Activated CD8-positive, alpha-beta memory T cell treated with anti-CD3 and anti-CD28 coated beads for 36 hours (primary cell): ENCODE results near the gene CARD6. TPM values are rescaled to one million over a fixed set of nuclear protein-coding genes. Genes with fewer than 3 reads are reported as not detected.
"Not testable (repeated sequence)": the region's sequence is repeated elsewhere in the genome, so short reads cannot be mapped to it uniquely, and the experiment has no call there.

Source experiments
- CTCF ChIA-PET: fragments of 350-600 bp; sonication (Branson Sonifier 250); formaldehyde crosslinking; loops from one replicate; lab custom pipeline; 2021; ENCODE audit warnings: antibody characterized with exemption; lab: Charles Lee
- POLR2A ChIA-PET: fragments of 350-600 bp; sonication (Branson Sonifier 250); formaldehyde crosslinking; loops from one replicate; lab custom pipeline; 2021; ENCODE audit warnings: antibody characterized with exemption; lab: Charles Lee
- total RNA-seq, 2 experiments: library from RNA; stranded (reverse); gene quantifications; one replicate each; pipeline ENCODE4 v1.2.3, GENCODE V29; 2021

The CARD6 gene
- total RNA-seq: 1 to 10 TPM; 1.6 to 2.0 TPM

DNA sequence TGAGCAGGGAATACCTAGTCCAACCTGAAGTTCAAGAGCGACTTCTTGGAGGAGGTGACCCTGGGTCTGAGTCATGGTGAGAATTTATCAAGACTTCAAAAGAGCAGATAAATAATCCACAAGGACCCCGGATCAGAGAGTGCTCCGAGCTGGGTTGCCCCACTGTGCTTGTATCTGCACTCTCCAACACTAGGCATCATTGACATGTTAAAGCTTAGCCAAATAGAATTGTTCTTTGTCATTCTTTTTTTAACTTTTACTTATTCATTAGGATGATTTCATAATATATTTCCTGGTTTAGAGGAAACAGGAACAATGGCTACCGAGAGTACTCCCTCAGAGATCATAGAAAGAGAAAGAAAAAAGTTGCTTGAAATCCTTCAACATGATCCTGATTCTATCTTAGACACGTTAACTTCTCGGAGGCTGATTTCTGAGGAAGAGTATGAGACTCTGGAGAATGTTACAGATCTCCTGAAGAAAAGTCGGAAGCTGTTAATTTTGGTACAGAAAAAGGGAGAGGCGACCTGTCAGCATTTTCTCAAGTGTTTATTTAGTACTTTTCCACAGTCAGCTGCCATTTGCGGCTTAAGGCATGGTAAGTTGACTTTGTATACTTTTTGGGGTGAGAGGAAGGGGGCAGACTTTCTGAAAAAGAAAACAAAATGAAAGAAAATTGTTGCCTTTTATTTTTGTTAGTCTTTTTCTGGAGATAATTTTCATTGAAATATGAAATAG lies at the start of gene CARD6:
TSS of gene CARD6 (plus strand) at position 300 of the 738 bp plus-strand sequence. CDS start at position 316, 16 bp downstream.
- CTCF ChIA-PET: interaction anchor here (0.6 kb wide), 1 partner anchor 42 kb away, joined by 4 read pairs; no protein-coding TSS in a partner anchor
- POLR2A ChIA-PET: no interaction called here

- ChIA-PET POLR2A (no interaction called here), CTCF (no interaction called here)
These were observed 49.4 kb upstream of the CARD6 start for GRCh38 chr5:40791715-40792139.

DNA sequence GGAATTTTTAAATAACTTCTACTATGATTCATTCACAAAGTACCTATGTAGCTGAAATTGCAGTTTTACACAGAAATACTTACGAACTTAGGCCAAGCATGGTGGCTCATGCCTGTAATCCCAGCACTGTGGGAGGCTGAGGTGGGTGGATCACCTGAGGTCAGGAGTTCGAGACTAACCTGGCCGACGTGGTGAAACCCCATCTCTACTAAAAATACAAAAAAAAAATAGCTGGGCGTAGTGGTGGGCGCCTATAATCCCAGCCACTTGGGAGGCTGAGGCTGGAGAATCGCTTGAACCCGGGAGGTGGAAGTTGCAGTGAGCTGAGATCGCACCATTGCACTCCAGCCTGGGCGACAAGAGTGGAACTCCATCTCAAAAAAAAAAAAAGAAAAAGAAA lies 48.5 kb upstream of the CARD6 start:
- CTCF ChIA-PET, POLR2A ChIA-PET: not testable (repeated sequence)

DNA sequence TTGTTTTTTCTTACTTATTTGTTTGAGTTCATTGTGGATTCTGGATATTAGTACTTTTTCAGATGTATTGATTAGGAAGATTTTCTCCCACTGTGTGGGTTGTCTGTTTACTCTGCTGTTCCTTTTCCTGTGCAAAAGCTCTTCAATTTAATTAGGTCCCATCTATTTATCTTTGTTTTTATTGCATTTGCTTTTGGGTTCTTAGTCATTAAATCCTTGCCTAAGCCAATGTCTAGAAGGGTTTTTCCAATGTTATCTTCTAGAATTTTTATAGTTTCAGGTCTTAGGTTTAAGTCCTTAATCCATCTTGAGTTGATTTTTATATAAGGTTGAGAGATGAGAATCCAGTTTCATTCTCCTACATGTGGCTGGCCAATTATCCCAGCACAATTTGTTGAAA lies 46.8 kb upstream of the CARD6 start:
- POLR2A ChIA-PET, CTCF ChIA-PET: not testable (repeated sequence)

- POLR2A ChIA-PET, CTCF ChIA-PET: not testable (repeated sequence)
These were observed 46.3 kb upstream of the CARD6 start for GRCh38 chr5:40794877-40795276.

GRCh38 chr5:40796487-40796889 lies 44.7 kb upstream of the CARD6 start:
- ChIA-PET POLR2A (no interaction called here), CTCF (no interaction called here)

GRCh38 chr5:40797273-40798011 lies 43.7 kb upstream of the CARD6 start:
- ChIA-PET POLR2A (interaction anchor here (0.7 to 1.6 kb wide), 3 partner anchors 17 to 1107 kb away, joined by 3 to 6 read pairs (median 3); partner anchors contain the start of genes RIMOC1 and TTC33), CTCF (interaction anchor here (0.7 kb wide), 1 partner anchor 19 kb away, joined by 3 read pairs; no protein-coding TSS in a partner anchor)

DNA sequence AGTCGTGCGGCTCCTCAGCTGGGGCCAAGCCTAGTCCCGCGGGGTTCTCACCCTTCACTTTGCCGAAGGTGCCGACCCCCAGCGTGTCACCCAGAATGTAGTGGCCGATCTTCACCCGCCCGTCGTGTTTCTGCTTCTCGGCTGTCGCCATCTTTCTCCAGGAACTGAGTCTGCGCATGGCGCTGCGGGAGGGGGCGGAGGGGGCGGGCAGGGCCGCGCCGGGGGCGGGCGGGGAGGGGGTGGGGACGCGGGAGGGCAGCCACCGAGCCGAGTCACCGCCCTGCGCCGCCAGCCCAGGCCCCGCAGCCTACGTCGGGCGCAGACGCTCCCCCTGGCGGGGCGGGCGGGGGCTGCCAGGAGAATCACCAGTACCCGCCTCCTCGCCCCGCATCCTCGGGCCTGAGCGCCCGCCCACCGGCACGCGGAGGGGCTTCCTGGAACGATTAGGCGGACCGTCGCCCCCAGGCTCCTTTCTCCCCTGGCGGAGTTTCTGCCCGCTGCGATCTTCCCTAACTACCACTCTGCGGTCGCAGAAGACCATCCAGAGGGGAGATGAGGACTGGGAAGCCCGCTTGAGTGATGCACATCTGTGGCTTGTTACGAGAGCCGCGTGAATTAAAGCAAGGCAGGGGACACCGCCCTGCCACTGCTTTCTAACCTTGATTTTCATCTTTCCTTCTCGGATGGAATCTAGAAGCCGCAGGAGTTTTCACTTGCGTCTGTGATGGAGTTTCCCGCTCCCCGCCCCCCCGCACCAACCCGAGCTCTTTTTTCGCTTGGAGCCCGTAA lies 43.0 kb upstream of the CARD6 start, which contains the start of gene PRKAA1:
TSS of gene PRKAA1 (minus strand) at position 363 of the 789 bp plus-strand sequence. CDS start at position 178, 185 bp downstream.
- ChIA-PET POLR2A (interaction anchor here (0.6 to 1.6 kb wide), 4 partner anchors 16 to 1106 kb away, joined by 3 to 6 read pairs (median 3); partner anchors contain the start of genes RIMOC1 and TTC33), CTCF (interaction anchor here (0.7 to 1.0 kb wide), 4 partner anchors 10 to 43 kb away, joined by 3 to 4 read pairs (median 4); partner anchors contain the start of gene CARD6)

GRCh38 chr5:40798801-40799210 lies 42.4 kb upstream of the CARD6 start:
- ChIA-PET CTCF (interaction anchor here (0.7 to 1.0 kb wide), 3 partner anchors 10 to 42 kb away, joined by 3 to 4 read pairs (median 4); partner anchors contain the start of gene CARD6), POLR2A (interaction anchor here (0.6 to 1.6 kb wide), 3 partner anchors 15 to 43 kb away, joined by 3 to 6 read pairs (median 3); partner anchors contain the start of gene TTC33)

GRCh38 chr5:40799258-40799657 lies 41.9 kb upstream of the CARD6 start:
- CTCF ChIA-PET: interaction anchor here (0.7 to 1.0 kb wide), 3 partner anchors 9 to 42 kb away, joined by 3 to 4 read pairs (median 4); partner anchors contain the start of gene CARD6
- POLR2A ChIA-PET: interaction anchor here (0.6 to 1.6 kb wide), 3 partner anchors 15 to 43 kb away, joined by 3 to 6 read pairs (median 3); partner anchors contain the start of gene TTC33

DNA sequence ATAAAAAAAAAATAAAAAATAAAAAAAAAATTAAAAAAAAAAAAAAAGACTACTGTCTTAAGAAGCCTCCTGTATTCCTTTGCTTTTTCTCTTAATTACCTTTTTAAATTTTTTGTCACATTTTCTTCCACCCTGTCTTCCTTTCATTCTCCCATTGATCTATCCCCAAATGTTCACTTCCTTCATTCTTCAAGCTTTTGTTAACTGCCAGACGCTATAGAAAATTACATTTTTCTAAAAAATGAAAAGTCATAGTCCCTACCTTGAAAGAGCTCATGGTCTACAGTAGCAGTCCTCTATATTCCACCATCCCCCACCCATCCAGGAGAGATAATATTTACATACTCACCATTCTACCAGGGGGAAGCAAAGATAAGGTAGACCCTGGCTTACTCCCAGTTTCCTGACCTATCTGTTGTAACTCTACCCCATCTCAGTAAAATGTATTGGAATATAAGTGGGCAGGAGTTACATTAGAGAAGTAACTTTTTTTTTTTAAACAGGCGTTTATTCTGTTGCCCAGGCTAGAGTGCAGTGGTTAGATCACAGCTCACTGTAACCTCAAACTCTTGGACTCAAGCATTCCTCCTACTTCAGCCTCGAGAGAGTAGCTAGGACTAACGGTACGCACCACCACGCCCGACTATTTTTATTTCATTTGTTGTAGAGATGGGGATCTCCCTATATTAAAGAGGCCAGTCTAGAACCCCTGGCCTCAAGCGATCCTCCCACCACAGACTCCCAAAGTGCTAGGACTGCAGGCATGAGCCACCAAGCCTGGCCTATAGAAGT lies 39.2 kb upstream of the CARD6 start:
- ChIA-PET POLR2A (interaction anchor here (0.9 kb wide), 1 partner anchor 32 kb away, joined by 3 read pairs; the partner anchor contains the start of gene RPL37), CTCF (interaction anchor here (0.7 kb wide), 1 partner anchor 50 kb away, joined by 4 read pairs; no protein-coding TSS in a partner anchor)

- ChIA-PET POLR2A (no interaction called here), CTCF (interaction anchor here (0.8 to 1.2 kb wide), 2 partner anchors 14 to 57 kb away, joined by 3 to 4 read pairs; partner anchors contain the start of gene PRKAA1)
These were observed 29.0 kb upstream of the CARD6 start for GRCh38 chr5:40812125-40812524.

DNA sequence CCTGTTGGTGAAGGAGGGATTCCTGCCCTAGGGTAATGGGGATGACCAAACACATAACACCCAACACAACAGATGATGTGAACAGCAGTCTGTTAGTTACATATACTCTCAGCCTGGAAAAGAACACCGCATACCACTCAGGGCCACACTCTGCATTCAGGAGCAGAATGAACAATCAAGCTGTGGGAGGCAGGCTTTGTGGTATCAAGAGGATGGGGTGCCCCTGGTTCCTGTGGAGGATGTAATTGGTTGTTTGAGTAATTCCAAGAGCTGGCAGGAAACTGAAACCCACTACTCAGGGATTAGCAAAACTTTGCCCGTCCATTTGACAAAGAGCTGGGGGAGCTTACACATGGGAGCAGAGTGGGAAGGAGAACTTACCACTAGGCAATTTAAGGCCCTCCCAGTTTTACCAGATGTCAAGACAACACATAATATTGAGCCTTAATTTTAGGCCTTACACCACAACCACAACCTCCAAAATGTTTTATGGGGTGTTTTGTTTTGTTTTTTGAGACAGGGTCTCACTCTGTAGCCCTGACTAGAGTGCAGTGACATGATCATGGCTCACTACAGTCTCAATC lies 27.4 kb upstream of the CARD6 start:
- POLR2A ChIA-PET: interaction anchor here (0.7 to 1.2 kb wide), 4 partner anchors 13 to 18 kb away, joined by 3 to 8 read pairs (median 6); partner anchors contain the start of gene PRKAA1
- CTCF ChIA-PET: interaction anchor here (1.5 kb wide), 1 partner anchor 18 kb away, joined by 5 read pairs; no protein-coding TSS in a partner anchor

GRCh38 chr5:40823459-40823858 lies 17.7 kb upstream of the CARD6 start:
- POLR2A ChIA-PET: no interaction called here
- CTCF ChIA-PET: no interaction called here

DNA sequence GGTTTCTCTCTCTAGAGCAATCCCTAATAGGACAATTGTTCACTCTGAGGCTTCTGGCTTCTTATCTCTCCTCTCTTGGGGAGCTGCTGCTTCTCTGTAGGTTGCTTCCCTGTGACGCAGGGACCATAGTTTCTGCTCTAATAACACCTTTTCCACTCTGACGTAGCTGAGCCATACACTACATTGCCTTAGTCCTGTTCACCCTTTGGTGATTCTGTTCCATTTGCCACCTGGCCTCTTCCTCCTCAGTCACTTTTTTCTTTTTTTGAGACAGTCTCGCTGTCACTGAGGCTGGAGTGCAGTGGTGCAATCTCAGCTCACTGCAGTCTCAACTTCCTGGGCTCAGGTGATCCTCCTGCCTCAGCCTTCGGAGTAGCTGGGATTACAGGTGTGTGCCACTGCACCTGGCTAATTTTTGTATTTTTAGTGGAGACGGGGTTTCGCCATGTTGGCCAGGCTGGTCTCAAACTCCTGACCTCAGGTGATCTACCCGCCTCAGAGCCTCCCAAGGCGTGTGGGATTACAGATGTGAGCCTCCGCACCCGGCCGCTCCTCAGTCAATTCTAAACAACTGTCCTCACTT lies 15.6 kb upstream of the CARD6 start:
- CTCF ChIA-PET: not testable (repeated sequence)
- POLR2A ChIA-PET: interaction anchor here (0.6 to 1.4 kb wide), 3 partner anchors 9 to 55 kb away, joined by 3 to 5 read pairs (median 3); partner anchors contain the start of gene RPL37

- ChIA-PET CTCF (no interaction called here), POLR2A (interaction anchor here (0.6 to 1.4 kb wide), 3 partner anchors 8 to 56 kb away, joined by 3 to 5 read pairs (median 3); partner anchors contain the start of gene RPL37)
These were observed 14.5 kb upstream of the CARD6 start for GRCh38 chr5:40826489-40827187.
